ENCODE measurements around the gene HES7.

The HES7 gene

DNA sequence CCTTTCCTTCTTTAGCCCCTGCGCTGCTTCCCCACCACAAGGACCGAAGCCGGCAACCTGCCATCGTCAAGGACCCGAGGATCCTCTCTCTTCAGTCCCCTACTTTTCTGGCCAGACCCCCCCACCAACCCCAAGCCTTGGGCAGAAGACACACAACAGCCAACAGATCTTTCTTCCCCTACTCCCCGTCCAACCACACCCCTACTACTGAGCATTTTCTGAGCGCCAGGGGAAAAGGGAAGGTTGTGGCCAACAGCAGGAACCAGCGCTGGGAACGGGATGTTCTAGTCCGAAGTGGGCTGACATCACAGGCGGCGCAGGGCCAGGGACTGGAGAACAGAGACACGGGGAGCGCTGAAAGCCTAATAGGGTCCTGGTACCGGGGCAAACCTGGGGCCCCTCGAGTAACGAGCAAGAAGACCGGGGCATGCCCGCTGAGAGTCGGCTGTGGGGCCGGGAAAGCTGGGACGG lies 27.8 kb upstream of the HES7 start:
- peak; percentile 86 for DNase-seq (ENCODE audit: low read depth in 2 of 2)
- H3K4me3 ChIP-seq (replicated peaks in 1 of 2; ENCODE audit: low read depth in 2 of 2, low read length in 2 of 2) = peak overlapping the region; percentile 76 to 91
- TF ChIP-seq, protein P1, sequence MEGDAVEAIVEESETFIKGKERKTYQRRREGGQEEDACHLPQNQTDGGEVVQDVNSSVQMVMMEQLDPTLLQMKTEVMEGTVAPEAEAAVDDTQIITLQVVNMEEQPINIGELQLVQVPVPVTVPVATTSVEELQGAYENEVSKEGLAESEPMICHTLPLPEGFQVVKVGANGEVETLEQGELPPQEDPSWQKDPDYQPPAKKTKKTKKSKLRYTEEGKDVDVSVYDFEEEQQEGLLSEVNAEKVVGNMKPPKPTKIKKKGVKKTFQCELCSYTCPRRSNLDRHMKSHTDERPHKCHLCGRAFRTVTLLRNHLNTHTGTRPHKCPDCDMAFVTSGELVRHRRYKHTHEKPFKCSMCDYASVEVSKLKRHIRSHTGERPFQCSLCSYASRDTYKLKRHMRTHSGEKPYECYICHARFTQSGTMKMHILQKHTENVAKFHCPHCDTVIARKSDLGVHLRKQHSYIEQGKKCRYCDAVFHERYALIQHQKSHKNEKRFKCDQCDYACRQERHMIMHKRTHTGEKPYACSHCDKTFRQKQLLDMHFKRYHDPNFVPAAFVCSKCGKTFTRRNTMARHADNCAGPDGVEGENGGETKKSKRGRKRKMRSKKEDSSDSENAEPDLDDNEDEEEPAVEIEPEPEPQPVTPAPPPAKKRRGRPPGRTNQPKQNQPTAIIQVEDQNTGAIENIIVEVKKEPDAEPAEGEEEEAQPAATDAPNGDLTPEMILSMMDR (IDR thresholded peaks at IDR 0.05; ENCODE audit: low read depth, low read length) = no peak

DNA sequence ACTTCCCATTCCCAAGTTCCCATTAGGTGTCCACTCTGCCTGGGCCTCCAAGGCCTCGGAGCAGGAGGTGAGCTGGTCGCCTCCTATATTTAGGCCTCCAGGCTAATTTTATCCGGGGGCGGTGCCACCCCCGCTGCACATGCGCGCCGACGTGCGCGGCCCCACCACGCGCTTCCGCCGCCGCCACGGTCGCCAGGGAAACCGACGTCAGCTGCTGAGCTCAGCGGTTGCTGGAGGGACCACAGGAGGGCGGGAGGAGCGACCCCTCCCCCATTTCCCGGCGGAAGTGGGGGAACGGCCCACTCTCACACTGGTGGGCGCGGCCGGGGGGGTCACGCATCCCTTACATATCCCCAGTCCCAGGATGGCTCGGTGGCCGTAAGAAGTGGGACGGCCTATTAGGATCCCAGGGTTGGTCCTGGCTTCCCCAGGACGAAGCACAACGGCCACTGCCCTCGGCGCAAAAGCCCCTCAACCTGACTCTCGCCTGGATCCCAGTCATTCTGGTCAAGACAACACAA lies 27.3 kb upstream of the HES7 start:
- peak; percentile 94 to 98 for DNase-seq (ENCODE audit: low read depth in 2 of 2)
- peak overlapping the region; percentile 76 to 91 for H3K4me3 ChIP-seq (replicated peaks in 1 of 2; ENCODE audit: low read depth in 2 of 2, low read length in 2 of 2)
- TF ChIP-seq, protein P1 (IDR thresholded peaks at IDR 0.05; ENCODE audit: low read depth, low read length) = no peak

DNA sequence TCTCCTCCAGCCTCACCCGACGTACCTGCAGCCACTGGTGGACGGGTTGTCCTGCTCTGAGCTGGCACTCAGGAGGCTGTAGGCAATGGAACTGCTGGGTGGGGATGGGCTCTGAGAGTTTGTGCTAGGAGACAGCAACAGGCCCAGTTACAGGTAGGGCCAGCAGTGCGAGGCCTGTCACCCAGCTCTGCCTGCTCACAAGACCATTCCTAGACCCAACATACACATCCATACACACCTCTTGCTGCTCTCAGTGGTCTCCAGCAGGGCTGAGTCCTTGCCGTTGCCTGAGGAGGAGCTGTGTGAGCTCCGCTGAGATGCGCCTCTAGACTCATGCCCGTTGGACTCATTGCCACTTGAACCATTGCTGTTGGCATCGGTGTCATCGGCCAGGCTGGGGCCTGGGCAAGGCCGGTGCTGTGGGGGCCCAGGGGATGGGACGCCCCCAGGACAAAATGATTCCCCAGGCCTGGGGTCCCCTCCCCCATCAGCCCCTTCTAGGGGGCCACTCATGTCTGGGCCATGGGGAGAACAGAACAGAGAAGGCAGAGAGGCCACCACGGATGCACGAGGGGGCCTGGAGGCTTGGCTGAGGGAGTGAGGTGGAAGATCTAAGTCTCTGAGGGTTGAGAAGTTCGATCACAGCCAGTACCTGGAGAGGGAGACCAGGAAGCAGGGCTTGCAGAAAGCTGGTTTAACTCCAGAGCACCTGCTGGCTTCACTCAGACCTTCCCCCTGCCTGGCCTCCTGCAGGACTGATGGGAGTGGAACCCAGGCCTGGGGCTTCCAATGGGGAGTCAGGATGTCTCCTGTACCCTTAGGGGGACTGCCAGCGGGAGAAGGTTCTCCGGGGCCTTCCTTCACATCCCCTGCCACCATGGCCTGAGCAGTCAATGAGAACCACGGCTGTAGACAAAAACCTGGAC lies 26.6 kb upstream of the HES7 start:
- peak overlapping the region; percentile 76 to 91 for H3K4me3 ChIP-seq (replicated peaks in 1 of 2; ENCODE audit: low read depth in 2 of 2, low read length in 2 of 2)
- DNase-seq (ENCODE audit: low read depth in 2 of 2) = peak; percentile 22 to 31
- TF ChIP-seq, protein P1 (IDR thresholded peaks at IDR 0.05; ENCODE audit: low read depth, low read length) = no peak

DNA sequence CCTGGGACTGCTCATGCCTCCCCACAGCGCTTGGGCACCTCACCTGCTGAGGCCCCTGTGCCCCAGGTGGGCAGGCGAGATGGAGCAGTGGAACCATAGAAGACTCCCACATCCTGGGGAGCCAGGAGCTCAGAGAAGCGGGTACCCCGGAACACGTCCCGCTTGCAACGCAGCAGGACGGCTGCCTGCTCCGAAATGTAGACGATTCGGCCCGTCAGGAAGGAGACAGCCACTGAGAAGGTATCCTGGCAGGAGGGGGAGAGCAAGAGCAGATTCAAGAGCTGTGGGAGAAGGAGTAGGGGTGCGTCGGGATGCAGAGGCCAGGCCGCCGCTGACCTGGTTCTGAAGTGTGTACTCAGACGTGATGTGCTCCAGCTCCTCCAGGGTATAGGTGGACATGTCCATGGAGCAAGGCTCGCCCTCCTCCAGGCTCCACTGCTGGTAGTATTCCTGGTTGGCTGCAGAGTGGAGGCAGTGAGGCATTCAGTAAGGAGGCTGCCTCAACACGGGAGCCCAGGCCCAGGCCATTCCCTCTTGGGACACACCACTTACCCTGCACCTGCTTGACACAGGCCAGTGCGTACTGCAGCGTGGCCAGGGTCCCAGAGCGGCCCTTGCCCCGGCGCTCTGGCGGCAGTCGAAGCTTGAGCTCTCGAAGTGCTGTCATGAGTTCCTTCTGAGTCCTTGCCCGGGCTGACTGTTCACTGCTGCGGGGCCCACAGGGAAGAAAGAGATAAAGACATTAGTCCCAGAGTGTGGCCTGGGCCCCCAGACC lies 25.7 kb upstream of the HES7 start:
- TF ChIP-seq, protein P1 (IDR thresholded peaks at IDR 0.05; ENCODE audit: low read depth, low read length) = no peak
- H3K4me3 ChIP-seq (replicated peaks in 1 of 2; ENCODE audit: low read depth in 2 of 2, low read length in 2 of 2) = no peak overlapping the region
- DNase-seq (ENCODE audit: low read depth in 2 of 2) = no peak

DNA sequence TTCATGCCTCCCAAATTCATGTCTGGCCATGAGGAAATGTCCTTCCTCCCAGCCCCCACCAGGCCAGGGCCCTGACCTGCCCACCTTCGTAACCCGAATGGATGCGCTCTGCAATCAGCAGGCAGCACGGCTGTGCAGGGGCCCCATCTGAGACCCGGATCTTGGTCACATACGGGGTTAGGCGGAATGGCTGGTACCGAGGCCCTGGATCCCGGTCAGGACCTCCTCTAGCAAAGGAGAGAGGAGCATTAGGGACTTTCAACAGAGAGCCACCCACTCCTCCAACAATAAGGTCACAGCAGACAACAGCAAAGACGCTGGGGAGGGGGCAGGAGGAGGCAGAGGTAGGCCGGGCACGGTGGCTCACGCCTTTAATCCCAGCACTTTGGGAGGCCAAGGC lies 24.7 kb upstream of the HES7 start:
- TF ChIP-seq, protein P1 (IDR thresholded peaks at IDR 0.05; ENCODE audit: low read depth, low read length) = no peak
- no peak overlapping the region for H3K4me3 ChIP-seq (replicated peaks in 1 of 2; ENCODE audit: low read depth in 2 of 2, low read length in 2 of 2)
- DNase-seq (ENCODE audit: low read depth in 2 of 2) = no peak

DNA sequence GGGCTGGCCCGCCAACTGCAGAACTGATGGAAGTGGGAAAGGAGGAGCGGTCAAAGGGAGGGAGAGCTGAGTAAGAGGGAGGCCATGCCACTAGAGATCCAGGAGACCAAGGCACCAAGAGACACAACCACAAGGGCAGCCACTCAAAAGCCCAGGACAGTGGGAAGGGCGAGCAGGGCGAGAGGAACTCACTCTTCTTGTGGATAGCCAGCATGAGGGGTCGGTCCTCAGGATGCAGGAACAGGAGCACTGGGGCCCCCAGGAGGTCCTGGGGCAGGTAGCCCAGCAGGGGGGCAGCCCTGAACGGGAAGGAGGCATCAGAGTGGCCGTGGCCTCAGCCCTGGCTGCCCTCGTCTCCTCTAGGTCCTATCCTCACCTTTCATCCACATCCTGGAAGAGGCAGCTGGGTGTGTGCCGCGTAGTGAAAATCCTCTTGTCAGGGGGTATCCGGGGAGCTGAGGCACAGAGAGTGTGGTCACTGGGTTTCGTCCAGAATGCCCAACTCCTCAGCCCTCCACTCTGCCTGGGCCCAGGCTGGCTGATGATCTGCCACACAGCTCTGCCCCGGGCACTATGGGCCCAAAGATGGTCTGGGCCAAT lies 24.0 kb upstream of the HES7 start:
- TF ChIP-seq, protein P1 (IDR thresholded peaks at IDR 0.05; ENCODE audit: low read depth, low read length) = no peak
- DNase-seq (ENCODE audit: low read depth in 2 of 2) = no peak

More for the DNA sequence above, 24.0 kb upstream of the HES7 start:
- no peak overlapping the region for H3K4me3 ChIP-seq (replicated peaks in 1 of 2; ENCODE audit: low read depth in 2 of 2, low read length in 2 of 2)
